ENCODE measurements around the gene IQCK.

Gene IQCK

GRCh38 chr16:19717314-19717713 is 757 bp upstream of the IQCK start:
- no peak for DNase-seq (ENCODE audit: low read depth in 2 of 2)

GRCh38 chr16:19718624-19718965 is 524 bp downstream of the IQCK start:
- no peak for DNase-seq (ENCODE audit: low read depth in 2 of 2)

GRCh38 chr16:19722269-19722952 is 4.3 kb downstream of the IQCK start:
- no peak for DNase-seq (ENCODE audit: low read depth in 2 of 2)

- no peak for DNase-seq (ENCODE audit: low read depth in 2 of 2)
Measured at GRCh38 chr16:19722981-19723380, 4.9 kb downstream of the IQCK start.

GRCh38 chr16:19728636-19728965 is 10.5 kb downstream of the IQCK start:
- DNase-seq (ENCODE audit: low read depth in 2 of 2): no peak

GRCh38 chr16:19733551-19733950 is 15.5 kb downstream of the IQCK start:
- no peak for DNase-seq (ENCODE audit: low read depth in 2 of 2)

- no peak for DNase-seq (ENCODE audit: low read depth in 2 of 2)
Measured at GRCh38 chr16:19735074-19735867, 17.2 kb downstream of the IQCK start.

- DNase-seq (ENCODE audit: low read depth in 2 of 2): no peak
Measured at GRCh38 chr16:19737306-19738038, 19.4 kb downstream of the IQCK start.

- no peak for DNase-seq (ENCODE audit: low read depth in 2 of 2)
Measured at GRCh38 chr16:19741354-19741753, 23.3 kb downstream of the IQCK start.

- no peak for DNase-seq (ENCODE audit: low read depth in 2 of 2)
Measured at GRCh38 chr16:19743816-19744159, 25.7 kb downstream of the IQCK start.

GRCh38 chr16:19744670-19745069 is 26.6 kb downstream of the IQCK start:
- DNase-seq (ENCODE audit: low read depth in 2 of 2): no peak

GRCh38 chr16:19745286-19746010 is 27.4 kb downstream of the IQCK start:
- no peak for DNase-seq (ENCODE audit: low read depth in 2 of 2)

GRCh38 chr16:19746561-19746960 is 28.5 kb downstream of the IQCK start:
- DNase-seq (ENCODE audit: low read depth in 2 of 2): no peak

GRCh38 chr16:19748389-19749168 is 30.5 kb downstream of the IQCK start:
- no peak for DNase-seq (ENCODE audit: low read depth in 2 of 2)

- DNase-seq (ENCODE audit: low read depth in 2 of 2): no peak
Measured at GRCh38 chr16:19749571-19750080, 31.6 kb downstream of the IQCK start.

- no peak for DNase-seq (ENCODE audit: low read depth in 2 of 2)
Measured at GRCh38 chr16:19751478-19752385, 33.7 kb downstream of the IQCK start.

GRCh38 chr16:19753815-19754643 is 36.0 kb downstream of the IQCK start:
- no peak for DNase-seq (ENCODE audit: low read depth in 2 of 2)

- DNase-seq (ENCODE audit: low read depth in 2 of 2): no peak
Measured at GRCh38 chr16:19754644-19755036, 36.6 kb downstream of the IQCK start.

- no peak for DNase-seq (ENCODE audit: low read depth in 2 of 2)
Measured at GRCh38 chr16:19755268-19755667, 37.2 kb downstream of the IQCK start.

All from stimulated activated CD4-positive, alpha-beta T cell treated with anti-CD3 and anti-CD28 coated beads, Interleukin-1b, Interleukin-23, amount 100 ng/mL, for 1 hour (primary cell).